Measurements from ENCODE around the gene ADAM12.

ADAM12 gene

GRCh38 chr10:126059076-126059826 is 329.0 kb downstream of the ADAM12 start:
- TF ChIP-seq SP1 (IDR thresholded peaks at IDR 0.05) (no peak), BHLHE40 (IDR thresholded peaks at IDR 0.05; ENCODE audit: borderline replicate concordance) (no peak), ELF4 (IDR thresholded peaks at IDR 0.05) (no peak), ARNT (IDR thresholded peaks at IDR 0.05) (no peak), NFRKB (IDR thresholded peaks at IDR 0.05) (no peak), CTBP1 (IDR thresholded peaks at IDR 0.05; ENCODE audit: borderline replicate concordance) (no peak), LEF1 (IDR thresholded peaks at IDR 0.05; ENCODE audit: borderline replicate concordance) (no peak), L3MBTL2 (conservative IDR thresholded peaks at IDR 0.05) (no peak), FOXK2 (IDR thresholded peaks at IDR 0.05) (no peak), PKNOX1 (IDR thresholded peaks at IDR 0.05) (no peak), TARDBP (IDR thresholded peaks at IDR 0.05) (no peak), FOXA1 (IDR thresholded peaks at IDR 0.05) (no peak), HDGF (IDR thresholded peaks at IDR 0.05; ENCODE audit: borderline replicate concordance) (no peak), SUZ12 (IDR thresholded peaks at IDR 0.05) (no peak), ZNF384 (IDR thresholded peaks at IDR 0.05) (no peak), FOXM1 (IDR thresholded peaks at IDR 0.05; ENCODE audit: borderline replicate concordance) (no peak)
- CTCF ChIA-PET: no interaction called here
- DNase-seq (ENCODE audit: extremely low spot score): no peak
- POLR2A ChIA-PET: no interaction called here

GRCh38 chr10:126058507-126058906 is 329.8 kb downstream of the ADAM12 start:
- POLR2A ChIA-PET: no interaction called here
- CTCF ChIA-PET: no interaction called here
- TF ChIP-seq FOXK2 (IDR thresholded peaks at IDR 0.05) (no peak), CTBP1 (IDR thresholded peaks at IDR 0.05; ENCODE audit: borderline replicate concordance) (no peak), L3MBTL2 (conservative IDR thresholded peaks at IDR 0.05) (no peak), TARDBP (IDR thresholded peaks at IDR 0.05) (no peak), SUZ12 (IDR thresholded peaks at IDR 0.05) (no peak), NFRKB (IDR thresholded peaks at IDR 0.05) (no peak), FOXA1 (IDR thresholded peaks at IDR 0.05) (no peak), ZNF384 (IDR thresholded peaks at IDR 0.05) (no peak)
- peak; percentile 50 for DNase-seq (ENCODE audit: extremely low spot score)

- POLR2A ChIA-PET: no interaction called here
- TF ChIP-seq HDGF (IDR thresholded peaks at IDR 0.05; ENCODE audit: borderline replicate concordance) (no peak), FOXK2 (IDR thresholded peaks at IDR 0.05) (no peak), FOXM1 (IDR thresholded peaks at IDR 0.05; ENCODE audit: borderline replicate concordance) (no peak), ELF4 (IDR thresholded peaks at IDR 0.05) (no peak), SUZ12 (IDR thresholded peaks at IDR 0.05) (no peak), LEF1 (IDR thresholded peaks at IDR 0.05; ENCODE audit: borderline replicate concordance) (no peak), CTBP1 (IDR thresholded peaks at IDR 0.05; ENCODE audit: borderline replicate concordance) (no peak), TARDBP (IDR thresholded peaks at IDR 0.05) (no peak), FOXA1 (IDR thresholded peaks at IDR 0.05) (no peak)
- no peak for DNase-seq (ENCODE audit: extremely low spot score)
- CTCF ChIA-PET: no interaction called here
Measured at GRCh38 chr10:126058104-126058503, 330.2 kb downstream of the ADAM12 start.

DNA sequence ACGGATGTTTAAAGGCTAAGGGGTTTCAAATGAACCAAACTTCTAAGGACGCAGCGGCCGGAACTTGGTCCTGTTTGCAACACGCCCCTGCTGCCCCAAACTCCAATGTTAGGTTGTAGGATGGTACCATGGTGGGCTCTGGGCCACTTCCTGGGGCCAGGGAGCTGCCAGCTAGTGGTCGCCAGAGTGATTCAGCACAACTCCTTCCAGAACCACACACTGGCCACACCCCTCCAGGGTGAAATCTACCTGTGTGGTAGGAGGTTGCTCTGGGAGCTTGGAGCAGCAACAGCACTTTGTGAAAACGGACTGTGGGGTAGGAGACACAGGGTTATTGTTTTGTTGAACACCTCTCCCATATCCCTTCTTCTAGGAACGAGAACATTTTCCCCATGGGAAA is 330.8 kb downstream of the ADAM12 start:
- CTCF ChIA-PET: no interaction called here
- no peak for TF ChIP-seq BHLHE40 (IDR thresholded peaks at IDR 0.05; ENCODE audit: borderline replicate concordance)
- no peak for TF ChIP-seq FOXA1 (IDR thresholded peaks at IDR 0.05)
- no peak for TF ChIP-seq TARDBP (IDR thresholded peaks at IDR 0.05)
- no peak for TF ChIP-seq CTBP1 (IDR thresholded peaks at IDR 0.05; ENCODE audit: borderline replicate concordance)
- TF ChIP-seq PKNOX1 (IDR thresholded peaks at IDR 0.05): no peak
- no peak for TF ChIP-seq FOXM1 (IDR thresholded peaks at IDR 0.05; ENCODE audit: borderline replicate concordance)
- TF ChIP-seq SUZ12 (IDR thresholded peaks at IDR 0.05): no peak
- no peak for TF ChIP-seq SP1 (IDR thresholded peaks at IDR 0.05)
- TF ChIP-seq FOXK2 (IDR thresholded peaks at IDR 0.05): no peak
- no peak for TF ChIP-seq ZNF384 (IDR thresholded peaks at IDR 0.05)
- no peak for TF ChIP-seq LEF1 (IDR thresholded peaks at IDR 0.05; ENCODE audit: borderline replicate concordance)
- no peak for TF ChIP-seq ELF4 (IDR thresholded peaks at IDR 0.05)
- no peak for TF ChIP-seq HDGF (IDR thresholded peaks at IDR 0.05; ENCODE audit: borderline replicate concordance)
- no peak for TF ChIP-seq ARNT (IDR thresholded peaks at IDR 0.05)
- TF ChIP-seq NFRKB (IDR thresholded peaks at IDR 0.05): no peak
- TF ChIP-seq L3MBTL2 (conservative IDR thresholded peaks at IDR 0.05): no peak
- DNase-seq (ENCODE audit: extremely low spot score): no peak
- POLR2A ChIA-PET: no interaction called here

GRCh38 chr10:126054191-126054590 is 334.1 kb downstream of the ADAM12 start:
- POLR2A ChIA-PET: no interaction called here

More at GRCh38 chr10:126054191-126054590, 334.1 kb downstream of the ADAM12 start:
- no peak for DNase-seq (ENCODE audit: extremely low spot score)
- CTCF ChIA-PET: interaction anchor here (0.5 kb wide), 1 partner anchor 14 kb away, joined by 3 read pairs; no protein-coding TSS in a partner anchor
- TF ChIP-seq PKNOX1 (IDR thresholded peaks at IDR 0.05) (no peak), FOXA1 (IDR thresholded peaks at IDR 0.05) (no peak), L3MBTL2 (conservative IDR thresholded peaks at IDR 0.05) (no peak), ZNF384 (IDR thresholded peaks at IDR 0.05) (no peak), ELF4 (IDR thresholded peaks at IDR 0.05) (no peak), FOXK2 (IDR thresholded peaks at IDR 0.05) (no peak), SP1 (IDR thresholded peaks at IDR 0.05) (no peak), HDGF (IDR thresholded peaks at IDR 0.05; ENCODE audit: borderline replicate concordance) (no peak), TARDBP (IDR thresholded peaks at IDR 0.05) (no peak)
